ENCODE results near the gene TMEM200B. TPM values are rescaled to one million over a fixed set of nuclear protein-coding genes. Genes with fewer than 3 reads are reported as not detected.
A peak's percentile ranks its signal among the peaks of the same experiment; 100 is the strongest.

The TMEM200B gene
- polyA plus RNA-seq, 4 donors, result 0.81 to 4.9 (median 3.9) TPM; not detected in 1

DNA sequence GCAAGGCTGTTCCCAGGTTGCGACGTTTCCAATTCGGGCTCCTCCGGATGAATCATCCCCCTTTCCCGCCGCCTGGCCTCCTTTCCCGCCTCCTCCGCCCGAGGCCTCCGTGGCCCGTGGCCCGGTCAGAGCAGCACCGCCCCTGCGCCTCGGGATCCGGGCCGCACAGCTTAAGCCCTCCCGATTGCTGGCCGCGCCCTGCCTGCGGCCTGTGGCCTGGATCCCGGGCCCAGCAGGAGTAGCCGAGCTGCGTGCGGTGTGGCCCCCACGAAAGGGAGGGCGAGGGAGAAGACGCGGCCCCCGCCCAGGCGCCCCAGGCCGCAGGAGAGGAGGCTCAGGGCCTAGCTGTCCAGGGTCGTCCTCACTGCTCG lies 1.0 kb downstream of the TMEM200B start:
- Histone ChIP-seq H3K27ac (ENCODE audit: low read depth in 1 of 3, low read length in 2 of 3) (peak overlapping the region in 2 of 3 donors; percentile 57 to 80), H3K4me3 (ENCODE audit: low read depth in 1 of 3, low read length in 3 of 3) (peak overlapping the region; percentile 19 to 71 (median 62)), H3K36me3 (ENCODE audit: control insufficient read depth in 3 of 3, insufficient read depth in 2 of 3, low read depth in 1 of 3, low read length in 3 of 3) (peaks cover 0 to 22% (median 0%) of the 10 kb centered on the region in 3 donors), H3K4me1 (ENCODE audit: control insufficient read depth in 3 of 3, insufficient read depth in 2 of 3, low read depth in 1 of 3, low read length in 2 of 3) (peaks cover 2 to 16% (median 4%) of the 10 kb centered on the region in 3 donors), H3K27me3 (ENCODE audit: control insufficient read depth in 3 of 3, insufficient read depth in 3 of 3, low read length in 3 of 3) (peaks cover 9 to 54% (median 11%) of the 10 kb centered on the region in 3 donors), H3K9me3 (ENCODE audit: control insufficient read depth in 2 of 2, insufficient read depth in 1 of 2, low read depth in 1 of 2, low read length in 1 of 2) (no peaks in the 10 kb centered on the region)
- peak in 1 of 2 donors; percentile 72 for DNase-seq
- no peak for FAIRE-seq
- WGBS, 3 donors, result 2 to 7% (median 4%) methylated on average over 25 to 34 of the region's 34 CpGs

GRCh38 chr1:29121936-29122681 lies 1.6 kb downstream of the TMEM200B start:
- FAIRE-seq (no peak), DNase-seq (peak in 1 of 2 donors; percentile 59)
- Histone ChIP-seq H3K27me3 (ENCODE audit: control insufficient read depth in 3 of 3, insufficient read depth in 3 of 3, low read length in 3 of 3) (peaks cover 9 to 49% (median 11%) of the 10 kb centered on the region in 3 donors), H3K36me3 (ENCODE audit: control insufficient read depth in 3 of 3, insufficient read depth in 2 of 3, low read depth in 1 of 3, low read length in 3 of 3) (peaks cover 0 to 24% (median 0%) of the 10 kb centered on the region in 3 donors), H3K9me3 (ENCODE audit: control insufficient read depth in 2 of 2, insufficient read depth in 1 of 2, low read depth in 1 of 2, low read length in 1 of 2) (no peaks in the 10 kb centered on the region), H3K4me3 (ENCODE audit: low read depth in 1 of 3, low read length in 3 of 3) (peak overlapping the region; percentile 19 to 71 (median 62)), H3K27ac (ENCODE audit: low read depth in 1 of 3, low read length in 2 of 3) (peak overlapping the region in 2 of 3 donors; percentile 57 to 80), H3K4me1 (ENCODE audit: control insufficient read depth in 3 of 3, insufficient read depth in 2 of 3, low read depth in 1 of 3, low read length in 2 of 3) (peaks cover 2 to 16% (median 4%) of the 10 kb centered on the region in 3 donors)
- WGBS, 3 donors, result 1% methylated on average over 41 to 81 of the region's 81 CpGs

- Histone ChIP-seq H3K27me3 (ENCODE audit: control insufficient read depth in 3 of 3, insufficient read depth in 3 of 3, low read length in 3 of 3) (peaks cover 9 to 49% (median 11%) of the 10 kb centered on the region in 3 donors), H3K9me3 (ENCODE audit: control insufficient read depth in 2 of 2, insufficient read depth in 1 of 2, low read depth in 1 of 2, low read length in 1 of 2) (no peaks in the 10 kb centered on the region), H3K4me3 (ENCODE audit: low read depth in 1 of 3, low read length in 3 of 3) (peak overlapping the region; percentile 19 to 71 (median 62)), H3K36me3 (ENCODE audit: control insufficient read depth in 3 of 3, insufficient read depth in 2 of 3, low read depth in 1 of 3, low read length in 3 of 3) (peaks cover 0 to 27% (median 0%) of the 10 kb centered on the region in 3 donors), H3K27ac (ENCODE audit: low read depth in 1 of 3, low read length in 2 of 3) (peak overlapping the region in 2 of 3 donors; percentile 57 to 80), H3K4me1 (ENCODE audit: control insufficient read depth in 3 of 3, insufficient read depth in 2 of 3, low read depth in 1 of 3, low read length in 2 of 3) (peaks cover 2 to 16% (median 4%) of the 10 kb centered on the region in 3 donors)
- 2 to 5% (median 3%) methylated on average over 32 to 59 of the region's 59 CpGs for WGBS, 3 donors
- DNase-seq (peak in 1 of 2 donors; percentile 62), FAIRE-seq (no peak)
Measured at GRCh38 chr1:29121516-29121935, 2.2 kb downstream of the TMEM200B start.

DNA sequence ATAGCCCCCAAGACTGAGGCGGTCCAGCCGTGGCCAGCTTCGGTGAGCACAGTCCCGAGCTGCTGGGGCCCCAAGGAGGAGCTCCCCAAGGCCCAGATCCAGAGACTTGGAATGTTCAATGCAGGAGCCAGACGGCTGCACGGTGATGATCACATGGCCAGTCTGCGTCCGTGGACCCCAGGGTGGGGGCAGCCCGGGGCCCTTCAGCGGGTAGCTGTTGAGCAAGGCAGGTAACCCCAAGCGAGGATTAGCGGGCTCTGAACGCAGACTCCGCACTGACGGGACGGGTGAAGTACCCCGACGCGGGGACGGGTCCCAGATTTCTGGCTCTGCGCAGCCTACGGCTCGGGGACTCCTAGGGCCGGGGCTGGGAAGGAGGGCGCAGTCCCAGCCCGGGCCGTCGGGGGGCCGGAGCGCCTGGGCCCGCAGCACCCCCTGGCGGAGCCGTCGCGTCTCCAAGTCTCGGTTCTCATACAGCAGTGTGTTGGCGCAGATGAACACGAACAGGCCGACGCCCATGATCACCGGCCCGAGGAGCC lies 2.7 kb downstream of the TMEM200B start:
- H3K4me3 ChIP-seq (ENCODE audit: low read depth in 1 of 3, low read length in 3 of 3), result peak overlapping the region in 1 of 3 donors; percentile 62
- peaks cover 0 to 31% (median 0%) of the 10 kb centered on the region in 3 donors for H3K36me3 ChIP-seq (ENCODE audit: control insufficient read depth in 3 of 3, insufficient read depth in 2 of 3, low read depth in 1 of 3, low read length in 3 of 3)
- DNase-seq (peak; percentile 55 to 81), FAIRE-seq (no peak)
- no peak overlapping the region for H3K27ac ChIP-seq (ENCODE audit: low read depth in 1 of 3, low read length in 2 of 3)
- 34 to 35% (median 35%) methylated on average over 38 to 42 of the region's 42 CpGs for WGBS, 3 donors
- peaks cover 9 to 48% (median 11%) of the 10 kb centered on the region in 3 donors for H3K27me3 ChIP-seq (ENCODE audit: control insufficient read depth in 3 of 3, insufficient read depth in 3 of 3, low read length in 3 of 3)
- H3K4me1 ChIP-seq (ENCODE audit: control insufficient read depth in 3 of 3, insufficient read depth in 2 of 3, low read depth in 1 of 3, low read length in 2 of 3), result peaks cover 2 to 16% (median 4%) of the 10 kb centered on the region in 3 donors
- no peaks in the 10 kb centered on the region for H3K9me3 ChIP-seq (ENCODE audit: control insufficient read depth in 2 of 2, insufficient read depth in 1 of 2, low read depth in 1 of 2, low read length in 1 of 2)

- WGBS, 3 donors, result 91 to 93% (median 93%) methylated on average over 6 of the region's 6 CpGs
- Histone ChIP-seq H3K4me3 (ENCODE audit: low read depth in 1 of 3, low read length in 3 of 3) (no peak overlapping the region), H3K4me1 (ENCODE audit: control insufficient read depth in 3 of 3, insufficient read depth in 2 of 3, low read depth in 1 of 3, low read length in 2 of 3) (peaks cover 2 to 13% (median 4%) of the 10 kb centered on the region in 3 donors), H3K27me3 (ENCODE audit: control insufficient read depth in 3 of 3, insufficient read depth in 3 of 3, low read length in 3 of 3) (peaks cover 9 to 41% (median 11%) of the 10 kb centered on the region in 3 donors), H3K36me3 (ENCODE audit: control insufficient read depth in 3 of 3, insufficient read depth in 2 of 3, low read depth in 1 of 3, low read length in 3 of 3) (peaks cover 0 to 36% (median 3%) of the 10 kb centered on the region in 3 donors), H3K9me3 (ENCODE audit: control insufficient read depth in 2 of 2, insufficient read depth in 1 of 2, low read depth in 1 of 2, low read length in 1 of 2) (no peaks in the 10 kb centered on the region), H3K27ac (ENCODE audit: low read depth in 1 of 3, low read length in 2 of 3) (no peak overlapping the region)
- DNase-seq (no peak), FAIRE-seq (no peak)
Measured at GRCh38 chr1:29120367-29120766, 3.3 kb downstream of the TMEM200B start.

GRCh38 chr1:29119121-29119929 lies 4.4 kb downstream of the TMEM200B start:
- no peak for DNase-seq
- no peak overlapping the region for H3K4me3 ChIP-seq (ENCODE audit: low read depth in 1 of 3, low read length in 3 of 3)
- 77 to 88% (median 86%) methylated on average over 12 of the region's 12 CpGs for WGBS, 3 donors
- H3K27ac ChIP-seq (ENCODE audit: low read depth in 1 of 3, low read length in 2 of 3), result no peak overlapping the region
- no peak for FAIRE-seq
- peaks cover 8 to 32% (median 8%) of the 10 kb centered on the region in 3 donors for H3K27me3 ChIP-seq (ENCODE audit: control insufficient read depth in 3 of 3, insufficient read depth in 3 of 3, low read length in 3 of 3)
- peaks cover 0 to 38% (median 3%) of the 10 kb centered on the region in 3 donors for H3K36me3 ChIP-seq (ENCODE audit: control insufficient read depth in 3 of 3, insufficient read depth in 2 of 3, low read depth in 1 of 3, low read length in 3 of 3)
- H3K4me1 ChIP-seq (ENCODE audit: control insufficient read depth in 3 of 3, insufficient read depth in 2 of 3, low read depth in 1 of 3, low read length in 2 of 3), result peaks cover 2 to 13% (median 4%) of the 10 kb centered on the region in 3 donors
- H3K9me3 ChIP-seq (ENCODE audit: control insufficient read depth in 2 of 2, insufficient read depth in 1 of 2, low read depth in 1 of 2, low read length in 1 of 2), result no peaks in the 10 kb centered on the region

GRCh38 chr1:29117381-29117780 lies 6.3 kb downstream of the TMEM200B start:
- Histone ChIP-seq H3K4me1 (ENCODE audit: control insufficient read depth in 3 of 3, insufficient read depth in 2 of 3, low read depth in 1 of 3, low read length in 2 of 3) (peaks cover 0 to 5% (median 0%) of the 10 kb centered on the region in 3 donors), H3K36me3 (ENCODE audit: control insufficient read depth in 3 of 3, insufficient read depth in 2 of 3, low read depth in 1 of 3, low read length in 3 of 3) (peaks cover 0 to 49% (median 5%) of the 10 kb centered on the region in 3 donors), H3K27me3 (ENCODE audit: control insufficient read depth in 3 of 3, insufficient read depth in 3 of 3, low read length in 3 of 3) (peaks cover 0 to 14% (median 6%) of the 10 kb centered on the region in 3 donors), H3K27ac (ENCODE audit: low read depth in 1 of 3, low read length in 2 of 3) (no peak overlapping the region), H3K9me3 (ENCODE audit: control insufficient read depth in 2 of 2, insufficient read depth in 1 of 2, low read depth in 1 of 2, low read length in 1 of 2) (no peaks in the 10 kb centered on the region), H3K4me3 (ENCODE audit: low read depth in 1 of 3, low read length in 3 of 3) (no peak overlapping the region)
- FAIRE-seq (no peak), DNase-seq (no peak)
- WGBS, 3 donors, result 81 to 95% (median 84%) methylated on average over 2 of the region's 2 CpGs

GRCh38 chr1:29114654-29115053 lies 9.0 kb downstream of the TMEM200B start:
- Histone ChIP-seq H3K9me3 (ENCODE audit: control insufficient read depth in 2 of 2, insufficient read depth in 1 of 2, low read depth in 1 of 2, low read length in 1 of 2) (no peaks in the 10 kb centered on the region), H3K4me1 (ENCODE audit: control insufficient read depth in 3 of 3, insufficient read depth in 2 of 3, low read depth in 1 of 3, low read length in 2 of 3) (no peaks in the 10 kb centered on the region), H3K27me3 (ENCODE audit: control insufficient read depth in 3 of 3, insufficient read depth in 3 of 3, low read length in 3 of 3) (no peaks in the 10 kb centered on the region), H3K27ac (ENCODE audit: low read depth in 1 of 3, low read length in 2 of 3) (no peak overlapping the region), H3K36me3 (ENCODE audit: control insufficient read depth in 3 of 3, insufficient read depth in 2 of 3, low read depth in 1 of 3, low read length in 3 of 3) (peaks cover 0 to 48% (median 6%) of the 10 kb centered on the region in 3 donors), H3K4me3 (ENCODE audit: low read depth in 1 of 3, low read length in 3 of 3) (no peak overlapping the region)
- no peak for FAIRE-seq
- DNase-seq, result no peak
- WGBS, 3 donors, result 94 to 96% (median 95%) methylated on average over 1 of the region's 1 CpG
